Lower lobe of right lung (tissue), 2 donors: ENCODE measurements around the gene ABCA3. TPM values are rescaled to one million over a fixed set of nuclear protein-coding genes. Genes with fewer than 3 reads are reported as not detected.

Experiments used
- ATAC-seq, 2 donors: fragments of 200-7000 bp; cut with Tn5 transposase; one replicate each; pipeline ENCODE4 v1.9.1; 2020 to 2022; ENCODE audit warnings: mild to moderate bottlenecking in 2 of 2, moderate library complexity in 2 of 2
- DNase-seq: peaks from one replicate; pipeline ENCODE4 v3.0.0-alpha.2; 2020
- H3K27ac ChIP-seq: fragments of 200-600 bp; one replicate; pipeline ENCODE4 v1.8.0; 2022
- H3K27me3 ChIP-seq: fragments of 200-600 bp; one replicate; pipeline ENCODE4 v1.8.0; 2022; ENCODE audit warnings: low read depth
- H3K36me3 ChIP-seq: fragments of 200-600 bp; one replicate; pipeline ENCODE4 v1.8.0; 2022; ENCODE audit warnings: mild to moderate bottlenecking
- H3K4me1 ChIP-seq: fragments of 200-600 bp; one replicate; pipeline ENCODE4 v1.8.0; 2022
- H3K4me3 ChIP-seq: fragments of 200-600 bp; one replicate; pipeline ENCODE4 v1.8.0; 2022; ENCODE audit warnings: mild to moderate bottlenecking
- H3K9me3 ChIP-seq: fragments of 200-600 bp; one replicate; pipeline ENCODE4 v1.8.0; 2022
- CTCF ChIP-seq: fragments of 200-600 bp; IDR thresholded peaks from one replicate; pipeline ENCODE4 v1.8.0; 2022; ENCODE audit warnings: antibody characterized with exemption, mild to moderate bottlenecking
- intact Hi-C: fragments of 100-400 bp; cut with DNase I; formaldehyde crosslinking; loops from one replicate; pipeline ENCODE4 v1.11.0; 2022
- total RNA-seq: library from RNA; stranded (reverse); fragmentation: NEBNext Ultra II Directional; extraction: Animal tissue kit (Norgen Biotek cat#: 25700); gene quantifications from one replicate; pipeline ENCODE4 v1.2.1, GENCODE V29; 2021
- donor health status: DM: no; HTN: yes; CAD: no; lungs with severe emphysema.

Gene ABCA3
- total RNA-seq, 1 donor from 2014 or later: 491 TPM

- DNase-seq (no peak), ATAC-seq (no peak)
- H3K27me3 ChIP-seq: no peaks in the 10 kb centered on the region
- H3K4me1 ChIP-seq: no peaks in the 10 kb centered on the region
- peak overlapping the region; percentile 60 for H3K27ac ChIP-seq
- peak overlapping the region; percentile 50 for H3K4me3 ChIP-seq
- no peak for TF ChIP-seq CTCF
- intact Hi-C loops: no loop called here
- H3K36me3 ChIP-seq: peaks cover 63% of the 10 kb centered on the region
- H3K9me3 ChIP-seq: no peaks in the 10 kb centered on the region
These were observed 15.3 kb downstream of the ABCA3 start for GRCh38 chr16:2325181-2325580.

GRCh38 chr16:2324296-2324859, 16.1 kb downstream of the ABCA3 start:
- peak; percentile 51 for DNase-seq
- H3K9me3 ChIP-seq: no peaks in the 10 kb centered on the region
- no peaks in the 10 kb centered on the region for H3K27me3 ChIP-seq
- H3K4me3 ChIP-seq: peak overlapping the region; percentile 50
- peak in 1 of 2 donors; percentile 2 for ATAC-seq
- no peaks in the 10 kb centered on the region for H3K4me1 ChIP-seq
- intact Hi-C loops: no loop called here
- TF ChIP-seq CTCF: no peak
- no peak overlapping the region for H3K27ac ChIP-seq
- H3K36me3 ChIP-seq: peaks cover 69% of the 10 kb centered on the region

GRCh38 chr16:2323701-2324100, 16.8 kb downstream of the ABCA3 start:
- H3K27me3 ChIP-seq: no peaks in the 10 kb centered on the region
- TF ChIP-seq CTCF: no peak
- peaks cover 76% of the 10 kb centered on the region for H3K36me3 ChIP-seq
- H3K4me1 ChIP-seq: no peaks in the 10 kb centered on the region
- ATAC-seq (no peak), DNase-seq (no peak)
- H3K4me3 ChIP-seq: peak overlapping the region; percentile 50
- H3K9me3 ChIP-seq: no peaks in the 10 kb centered on the region
- intact Hi-C loops: no loop called here
- no peak overlapping the region for H3K27ac ChIP-seq

- ATAC-seq (no peak), DNase-seq (no peak)
- no peak for TF ChIP-seq CTCF
- Histone ChIP-seq H3K36me3 (peaks cover 67% of the 10 kb centered on the region), H3K27me3 (no peaks in the 10 kb centered on the region), H3K27ac (no peak overlapping the region), H3K9me3 (no peaks in the 10 kb centered on the region), H3K4me1 (no peaks in the 10 kb centered on the region), H3K4me3 (no peak overlapping the region)
- intact Hi-C loops: no loop called here
These were observed 20.9 kb downstream of the ABCA3 start for GRCh38 chr16:2319606-2320005.

GRCh38 chr16:2317231-2318020, 23.1 kb downstream of the ABCA3 start:
- intact Hi-C loops: no loop called here
- H3K4me1 ChIP-seq: no peaks in the 10 kb centered on the region
- H3K9me3 ChIP-seq: no peaks in the 10 kb centered on the region
- no peak overlapping the region for H3K4me3 ChIP-seq
- ATAC-seq: peak; percentile 2 to 29
- no peaks in the 10 kb centered on the region for H3K27me3 ChIP-seq
- TF ChIP-seq CTCF: no peak
- no peak overlapping the region for H3K27ac ChIP-seq
- no peak for DNase-seq
- H3K36me3 ChIP-seq: peaks cover 56% of the 10 kb centered on the region
